GM19455 (cell line): ENCODE data around the gene SHC4.

Experiments used
- ATAC-seq: cut with Tn5 transposase; IDR thresholded peaks from one replicate; pipeline ENCODE4 v1.9.1; 2021; ENCODE audit not compliant: unreplicated experiment

Gene SHC4, protein sequence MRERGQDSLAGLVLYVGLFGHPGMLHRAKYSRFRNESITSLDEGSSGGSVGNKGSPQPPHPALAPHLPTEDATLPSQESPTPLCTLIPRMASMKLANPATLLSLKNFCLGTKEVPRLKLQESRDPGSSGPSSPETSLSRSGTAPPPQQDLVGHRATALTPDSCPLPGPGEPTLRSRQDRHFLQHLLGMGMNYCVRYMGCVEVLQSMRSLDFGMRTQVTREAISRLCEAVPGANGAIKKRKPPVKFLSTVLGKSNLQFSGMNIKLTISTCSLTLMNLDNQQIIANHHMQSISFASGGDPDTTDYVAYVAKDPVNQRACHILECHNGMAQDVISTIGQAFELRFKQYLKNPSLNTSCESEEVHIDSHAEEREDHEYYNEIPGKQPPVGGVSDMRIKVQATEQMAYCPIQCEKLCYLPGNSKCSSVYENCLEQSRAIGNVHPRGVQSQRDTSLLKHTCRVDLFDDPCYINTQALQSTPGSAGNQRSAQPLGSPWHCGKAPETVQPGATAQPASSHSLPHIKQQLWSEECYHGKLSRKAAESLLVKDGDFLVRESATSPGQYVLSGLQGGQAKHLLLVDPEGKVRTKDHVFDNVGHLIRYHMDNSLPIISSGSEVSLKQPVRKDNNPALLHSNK

DNA sequence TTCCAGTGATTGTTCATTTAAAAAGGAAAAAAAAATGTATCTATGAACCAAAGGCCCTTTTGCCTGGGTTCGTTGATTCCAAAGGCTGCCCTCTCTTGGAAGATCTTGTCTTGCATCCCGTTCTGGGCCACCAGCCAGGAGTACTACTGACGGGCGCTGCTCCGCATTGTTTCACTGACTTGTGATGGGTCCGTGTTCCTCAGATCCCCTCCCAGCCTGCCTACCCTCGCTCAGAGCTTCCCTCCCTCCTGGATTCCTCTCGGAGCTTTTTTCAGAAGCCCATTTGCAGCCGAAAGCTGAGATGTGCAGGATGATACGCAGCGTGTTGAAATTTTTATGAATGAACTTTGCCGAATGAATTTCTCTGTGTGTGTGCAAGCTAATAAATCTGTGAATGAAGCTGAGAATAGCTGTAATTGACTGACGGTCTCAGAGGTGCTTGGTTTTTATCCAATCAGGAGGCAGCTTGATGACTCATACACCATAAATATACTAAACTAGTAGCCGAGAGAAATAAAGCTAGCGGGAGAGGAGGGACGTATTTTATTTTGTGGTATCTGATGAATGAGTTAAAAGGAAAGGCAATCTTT, at the start of gene SHC4:
Gene SHC4, minus strand, starts transcription at position 396 of the 590 bp plus-strand sequence. CDS start 904 bp downstream, outside the sequence.
- no peak for ATAC-seq

DNA sequence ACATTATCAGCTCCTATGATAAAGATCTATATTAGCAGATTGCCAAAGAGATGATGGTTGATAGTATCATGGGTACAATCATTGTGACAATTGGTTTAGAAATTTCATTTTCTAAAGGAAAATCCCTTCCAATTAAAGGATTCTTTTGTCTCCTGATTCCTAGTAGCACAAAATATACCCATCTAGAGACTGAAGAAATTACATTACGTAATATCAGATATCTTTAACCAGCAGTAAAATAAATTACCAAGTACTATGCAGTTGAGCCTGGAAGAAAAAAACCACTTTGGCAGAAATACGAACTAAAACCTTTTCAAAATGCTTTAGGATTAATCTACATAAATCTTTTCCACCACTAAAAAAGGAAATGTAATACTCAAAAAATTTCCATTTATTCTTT, 35.6 kb upstream of the SHC4 start:
- no peak for ATAC-seq

GRCh38 chr15:48996276-48996675, 32.6 kb upstream of the SHC4 start:
- ATAC-seq: no peak

DNA sequence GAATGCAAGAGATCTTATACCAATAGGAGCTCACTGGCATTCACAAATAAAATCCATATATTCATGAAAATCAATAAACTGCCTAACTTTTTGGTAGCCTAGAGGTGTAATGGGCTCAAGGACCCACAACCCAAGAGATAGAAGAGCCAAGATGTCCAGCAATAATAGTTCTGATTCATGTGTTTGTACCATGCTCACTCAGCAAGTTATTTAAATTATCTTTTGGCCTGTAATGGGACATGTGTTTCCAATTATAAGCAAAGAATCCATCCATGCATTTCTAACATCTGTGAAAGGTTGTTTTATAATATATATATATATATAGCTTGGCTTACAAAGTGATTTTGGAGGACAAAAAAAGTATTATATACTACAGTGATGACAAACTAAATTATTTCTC, 29.7 kb upstream of the SHC4 start:
- ATAC-seq: no peak

DNA sequence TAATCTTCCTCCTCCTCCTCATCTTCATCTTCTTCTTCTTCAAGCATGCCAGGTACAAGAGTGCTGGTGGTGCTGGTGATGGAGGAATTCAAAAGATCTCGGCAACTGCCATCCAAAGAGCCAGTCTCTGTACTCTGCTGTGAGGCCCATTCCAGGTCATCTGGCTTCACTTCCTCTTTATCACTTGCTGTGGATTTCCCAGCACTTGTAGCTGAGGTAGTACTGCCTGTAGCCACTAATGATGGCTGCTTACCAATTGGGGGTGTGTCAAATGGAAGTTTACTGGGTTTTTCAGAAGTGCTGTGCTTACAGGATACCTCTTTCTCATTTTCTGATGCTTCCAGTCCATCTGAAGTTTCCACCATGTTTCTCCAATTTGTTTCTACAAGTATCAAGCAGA, 28.8 kb upstream of the SHC4 start:
- no peak for ATAC-seq

- no peak for ATAC-seq
Observed at GRCh38 chr15:48992096-48992495, 28.4 kb upstream of the SHC4 start.

DNA sequence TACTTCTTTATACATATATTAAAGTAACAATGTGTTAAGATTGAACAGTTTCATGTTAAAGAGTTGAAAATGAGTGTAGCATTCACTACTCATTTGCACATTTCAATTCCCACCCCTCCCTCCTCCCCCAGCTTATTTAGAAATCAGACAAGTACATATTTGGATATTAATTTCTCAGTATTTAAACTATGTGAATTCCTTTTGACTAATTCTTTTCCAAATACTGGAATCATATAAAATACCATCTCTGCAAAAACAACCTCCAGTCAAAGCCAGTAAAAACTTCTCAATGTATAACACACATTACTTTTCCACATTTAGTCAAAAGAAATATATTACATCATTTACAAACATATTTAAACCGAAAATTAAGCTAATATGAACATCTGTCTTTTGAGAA, 25.5 kb upstream of the SHC4 start:
- no peak for ATAC-seq

- no peak for ATAC-seq
Observed at GRCh38 chr15:48987142-48987541, 23.4 kb upstream of the SHC4 start.

GRCh38 chr15:48986240-48986639, 22.5 kb upstream of the SHC4 start:
- no peak for ATAC-seq

GRCh38 chr15:48985516-48985915, 21.8 kb upstream of the SHC4 start:
- no peak for ATAC-seq

- ATAC-seq: no peak
Observed at GRCh38 chr15:48984811-48985352, 21.2 kb upstream of the SHC4 start.

GRCh38 chr15:48984021-48984710, 20.4 kb upstream of the SHC4 start:
- no peak for ATAC-seq

DNA sequence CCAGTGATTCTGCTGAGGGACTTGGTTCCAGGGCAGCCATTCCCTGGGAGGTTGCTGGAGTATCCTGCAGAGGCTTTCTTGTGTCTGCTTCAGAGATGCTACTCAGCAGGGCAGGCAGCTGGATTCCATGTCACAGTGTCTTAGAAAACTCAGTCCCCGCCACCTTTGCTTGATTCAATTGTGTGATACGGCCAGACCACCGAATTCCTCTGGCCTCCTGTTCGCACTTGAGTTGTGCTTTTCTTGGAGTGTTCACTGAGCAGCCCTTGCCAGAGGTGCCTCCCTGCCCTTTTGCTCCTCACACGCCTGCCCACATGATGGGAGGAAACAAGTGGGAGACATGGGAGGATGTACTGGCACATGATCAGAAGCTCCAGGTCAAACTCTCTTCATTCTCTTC, 19.6 kb upstream of the SHC4 start:
- ATAC-seq: no peak

- ATAC-seq: no peak
Observed at GRCh38 chr15:48981941-48982340, 18.2 kb upstream of the SHC4 start.

GRCh38 chr15:48978638-48979037, 14.9 kb upstream of the SHC4 start:
- ATAC-seq: no peak

GRCh38 chr15:48976444-48977088, 12.8 kb upstream of the SHC4 start:
- ATAC-seq: no peak

DNA sequence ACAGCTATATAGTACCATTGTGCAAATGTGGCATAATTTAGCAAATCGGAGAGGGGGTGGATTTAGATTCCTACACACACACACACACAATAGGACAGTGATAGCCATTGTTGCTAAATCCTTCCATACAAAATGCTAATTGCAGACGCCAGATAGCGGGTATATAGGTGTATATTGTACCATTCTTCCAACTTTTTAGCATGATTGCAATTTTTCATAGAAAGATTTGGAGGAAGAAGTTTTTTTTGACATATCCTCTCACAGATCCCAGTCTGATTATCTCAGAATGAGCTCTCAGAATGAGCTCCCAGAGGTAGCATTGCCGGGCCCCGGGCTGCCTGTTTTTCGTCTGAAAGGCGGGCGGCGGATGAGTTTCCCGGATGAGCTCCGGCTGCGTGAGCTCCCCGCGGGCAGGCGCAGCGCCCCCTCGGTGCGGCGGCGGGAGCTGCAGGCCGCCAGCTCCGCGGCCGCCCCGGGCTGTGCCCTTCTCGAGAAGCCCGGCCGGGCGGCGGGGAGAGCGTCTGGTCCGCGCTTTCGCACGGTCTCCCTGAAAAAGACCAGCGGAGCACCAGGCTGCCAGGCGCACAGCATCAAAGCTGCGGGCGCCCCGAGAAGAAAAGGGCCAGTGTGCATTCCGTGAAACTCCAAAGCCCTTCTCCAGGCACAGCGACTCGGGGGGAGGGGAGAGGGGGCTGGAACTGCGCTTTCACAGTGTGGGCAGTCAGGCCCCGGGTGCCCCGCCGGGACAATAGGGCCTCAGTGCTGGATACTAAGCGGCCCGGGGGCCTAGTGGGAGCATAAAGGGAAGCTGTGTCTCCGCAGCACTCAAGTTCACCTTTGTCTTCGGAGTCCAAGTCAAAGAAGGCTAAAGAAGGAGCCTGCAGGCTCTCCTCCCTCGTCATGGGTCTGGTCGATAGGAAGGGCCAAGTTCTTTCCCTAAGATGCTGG, 12.0 kb upstream of the SHC4 start:
- peak; percentile 94 for ATAC-seq

DNA sequence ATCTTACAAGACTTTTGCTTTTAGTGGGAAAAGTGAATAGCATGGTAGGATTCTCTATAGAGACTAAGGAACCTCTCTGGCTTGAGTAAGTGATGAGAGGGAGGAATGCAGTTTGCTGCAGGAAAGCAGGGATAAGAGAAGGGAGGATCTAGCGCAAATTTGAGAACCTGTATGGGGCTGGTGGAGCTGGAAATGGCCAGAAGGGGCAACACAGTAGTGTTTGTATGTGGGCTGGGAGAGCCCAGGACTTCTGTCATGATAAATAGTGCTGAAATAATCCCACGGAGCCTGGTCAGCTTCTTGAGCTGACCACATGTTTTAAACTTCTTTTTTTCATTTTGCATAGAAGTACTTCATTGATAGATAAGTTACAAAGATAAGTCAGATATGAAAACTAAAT, 11.2 kb upstream of the SHC4 start:
- no peak for ATAC-seq

GRCh38 chr15:48972750-48973503, 9.2 kb upstream of the SHC4 start:
- no peak for ATAC-seq
